ENCODE data around the gene RNF14.

GRCh38 chr5:141941307-141941706, 27.6 kb upstream of the RNF14 start:
- TF ChIP-seq CTCF (IDR thresholded peaks at IDR 0.05), result no peak
- no peak for TF ChIP-seq POLR2A (IDR thresholded peaks at IDR 0.05)
